Measurements from ENCODE around the gene TMEM184A. TPM values are rescaled to one million over a fixed set of nuclear protein-coding genes. Genes with fewer than 3 reads are reported as not detected.
A peak's percentile ranks its signal among the peaks of the same experiment; 100 is the strongest.

TMEM184A gene
- total RNA-seq, 6 experiments from 2014 or later, result 15.1 to 32.8 (median 26.7) TPM

DNA sequence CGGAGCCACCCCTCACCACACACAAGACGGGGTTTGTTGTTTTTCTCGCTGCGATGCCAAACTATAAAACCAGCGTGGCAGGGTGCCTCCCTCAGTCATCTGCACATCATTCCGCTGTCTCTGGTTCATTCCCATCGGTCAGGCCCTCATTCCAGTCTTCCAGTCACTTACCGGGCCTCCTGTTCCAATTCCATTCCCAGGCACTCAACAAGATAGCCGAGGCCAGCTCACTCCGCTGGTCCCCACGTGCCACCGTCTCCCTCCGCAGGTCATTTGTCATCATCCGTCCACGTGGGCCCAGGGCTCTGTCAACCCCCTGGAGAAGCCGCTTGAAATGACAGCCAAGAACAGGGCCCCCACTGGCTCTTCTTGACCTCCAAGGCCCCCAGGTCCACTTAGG is 6.1 kb upstream of the TMEM184A start:
- Histone ChIP-seq H3K4me3 (no peak overlapping the region), H3K9me3 (no peaks in the 10 kb centered on the region), H3K27ac (no peak overlapping the region), H3K27me3 (no peaks in the 10 kb centered on the region), H3K36me3 (peaks cover 0 to 2% (median 0%) of the 10 kb centered on the region in 4 donors), H3K4me1 (no peaks in the 10 kb centered on the region)
- intact Hi-C loops (cut with DNase I), result no loop called here
- WGBS (ENCODE audit: insufficient coverage, low coverage, low lambda C conversion rate, missing lambda C conversion rate), result 73% methylated on average over 16 of the region's 16 CpGs
- no peak for TF ChIP-seq POLR2A (IDR thresholded peaks at IDR 0.05)
- ATAC-seq (no peak), DNase-seq (no peak)

DNA sequence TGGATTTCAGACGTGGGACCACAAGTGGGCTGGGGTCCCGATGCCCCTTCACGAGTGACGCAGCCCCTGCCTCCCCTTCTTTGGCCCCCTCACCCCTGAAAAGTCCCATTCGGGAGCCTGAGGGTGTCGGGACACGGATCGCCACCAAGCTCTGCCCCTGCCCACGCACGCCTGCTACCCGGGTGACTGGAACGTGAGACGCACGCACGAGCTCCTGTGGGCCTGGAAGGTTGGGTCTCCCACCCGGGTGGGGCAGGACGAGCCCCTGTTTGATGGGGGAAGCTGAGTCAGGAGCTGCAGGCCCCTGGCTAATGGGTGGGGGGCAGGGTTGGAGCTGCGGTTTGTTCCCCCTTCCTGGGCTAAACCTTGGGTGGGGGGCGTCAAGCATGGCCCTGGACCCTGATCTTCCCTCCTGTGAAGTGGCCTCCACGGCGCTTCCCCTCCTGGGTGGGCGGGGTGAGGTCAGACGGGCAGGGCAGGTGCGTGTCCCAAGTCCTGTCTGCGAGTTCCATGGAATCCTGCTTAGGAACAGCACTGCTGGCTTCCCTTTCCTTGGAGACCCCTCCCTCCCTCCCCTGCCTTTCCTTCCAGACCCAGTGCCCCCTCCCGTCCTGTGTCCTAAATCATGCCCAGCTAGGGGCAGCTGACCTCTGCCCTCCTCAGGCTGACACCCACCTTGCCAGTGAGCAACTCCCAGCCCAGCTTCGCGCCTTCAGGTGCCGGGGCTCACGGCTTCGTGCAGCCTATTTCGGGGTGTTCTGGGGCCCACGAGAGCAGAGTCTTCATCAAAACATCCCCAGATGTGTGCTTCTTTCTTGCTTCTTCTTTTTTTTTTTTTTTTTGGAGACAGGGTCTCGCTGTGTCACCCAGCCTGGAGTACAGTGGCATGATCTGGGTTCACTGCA is 5.3 kb upstream of the TMEM184A start:
- Histone ChIP-seq H3K4me1 (peaks cover 0 to 4% (median 0%) of the 10 kb centered on the region in 4 donors), H3K27ac (no peak overlapping the region), H3K4me3 (no peak overlapping the region), H3K36me3 (no peaks in the 10 kb centered on the region), H3K9me3 (no peaks in the 10 kb centered on the region), H3K27me3 (no peaks in the 10 kb centered on the region)
- TF ChIP-seq, protein P1, sequence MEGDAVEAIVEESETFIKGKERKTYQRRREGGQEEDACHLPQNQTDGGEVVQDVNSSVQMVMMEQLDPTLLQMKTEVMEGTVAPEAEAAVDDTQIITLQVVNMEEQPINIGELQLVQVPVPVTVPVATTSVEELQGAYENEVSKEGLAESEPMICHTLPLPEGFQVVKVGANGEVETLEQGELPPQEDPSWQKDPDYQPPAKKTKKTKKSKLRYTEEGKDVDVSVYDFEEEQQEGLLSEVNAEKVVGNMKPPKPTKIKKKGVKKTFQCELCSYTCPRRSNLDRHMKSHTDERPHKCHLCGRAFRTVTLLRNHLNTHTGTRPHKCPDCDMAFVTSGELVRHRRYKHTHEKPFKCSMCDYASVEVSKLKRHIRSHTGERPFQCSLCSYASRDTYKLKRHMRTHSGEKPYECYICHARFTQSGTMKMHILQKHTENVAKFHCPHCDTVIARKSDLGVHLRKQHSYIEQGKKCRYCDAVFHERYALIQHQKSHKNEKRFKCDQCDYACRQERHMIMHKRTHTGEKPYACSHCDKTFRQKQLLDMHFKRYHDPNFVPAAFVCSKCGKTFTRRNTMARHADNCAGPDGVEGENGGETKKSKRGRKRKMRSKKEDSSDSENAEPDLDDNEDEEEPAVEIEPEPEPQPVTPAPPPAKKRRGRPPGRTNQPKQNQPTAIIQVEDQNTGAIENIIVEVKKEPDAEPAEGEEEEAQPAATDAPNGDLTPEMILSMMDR (IDR thresholded peaks at IDR 0.05), result no peak
- TF ChIP-seq POLR2A (IDR thresholded peaks at IDR 0.05), result no peak
- DNase-seq (peak in 1 of 3 donors; percentile 41), ATAC-seq (no peak)
- intact Hi-C loops (cut with DNase I), result no loop called here
- 75% methylated on average over 8 of the region's 34 CpGs for WGBS (ENCODE audit: insufficient coverage, low coverage, low lambda C conversion rate, missing lambda C conversion rate)

- no peak overlapping the region for H3K27ac ChIP-seq
- TF ChIP-seq, protein P1 (IDR thresholded peaks at IDR 0.05), result no peak
- TF ChIP-seq POLR2A (IDR thresholded peaks at IDR 0.05), result no peak
- H3K4me1 ChIP-seq, result peaks cover 0 to 4% (median 0%) of the 10 kb centered on the region in 4 donors
- 71% methylated on average over 6 of the region's 13 CpGs for WGBS (ENCODE audit: insufficient coverage, low coverage, low lambda C conversion rate, missing lambda C conversion rate)
- intact Hi-C loops (cut with DNase I), result no loop called here
- H3K36me3 ChIP-seq, result no peaks in the 10 kb centered on the region
- peak in 1 of 3 donors; percentile 38 for DNase-seq
- no peak for ATAC-seq
- H3K4me3 ChIP-seq, result no peak overlapping the region
- H3K9me3 ChIP-seq, result no peaks in the 10 kb centered on the region
- H3K27me3 ChIP-seq, result no peaks in the 10 kb centered on the region
Measured at GRCh38 chr7:1560620-1561031, 4.6 kb upstream of the TMEM184A start.

GRCh38 chr7:1559626-1560590 is 3.9 kb upstream of the TMEM184A start:
- peak in 2 of 3 donors; percentile 45 to 51 for DNase-seq

More at GRCh38 chr7:1559626-1560590, 3.9 kb upstream of the TMEM184A start:
- Histone ChIP-seq H3K36me3 (no peaks in the 10 kb centered on the region), H3K27ac (no peak overlapping the region), H3K27me3 (no peaks in the 10 kb centered on the region), H3K9me3 (no peaks in the 10 kb centered on the region), H3K4me1 (peaks cover 0 to 7% (median 0%) of the 10 kb centered on the region in 4 donors), H3K4me3 (no peak overlapping the region)
- intact Hi-C loops (cut with DNase I), result no loop called here
- 100% methylated on average over 3 of the region's 28 CpGs for WGBS (ENCODE audit: insufficient coverage, low coverage, low lambda C conversion rate, missing lambda C conversion rate)
- TF ChIP-seq POLR2A (IDR thresholded peaks at IDR 0.05), result no peak
- TF ChIP-seq, protein P1 (IDR thresholded peaks at IDR 0.05), result no peak
- no peak for ATAC-seq
